Measurements from ENCODE around the gene XIRP1. TPM values are rescaled to one million over a fixed set of nuclear protein-coding genes. Genes with fewer than 3 reads are reported as not detected.

Gene XIRP1
- total RNA-seq, 1 donor from 2014 or later: not detected

GRCh38 chr3:39208463-39209055 is 16.2 kb upstream of the XIRP1 start:
- H3K27ac Mint-ChIP-seq (ENCODE audit: unreplicated experiment): no peak overlapping the region
- TF ChIP-seq, protein P1, sequence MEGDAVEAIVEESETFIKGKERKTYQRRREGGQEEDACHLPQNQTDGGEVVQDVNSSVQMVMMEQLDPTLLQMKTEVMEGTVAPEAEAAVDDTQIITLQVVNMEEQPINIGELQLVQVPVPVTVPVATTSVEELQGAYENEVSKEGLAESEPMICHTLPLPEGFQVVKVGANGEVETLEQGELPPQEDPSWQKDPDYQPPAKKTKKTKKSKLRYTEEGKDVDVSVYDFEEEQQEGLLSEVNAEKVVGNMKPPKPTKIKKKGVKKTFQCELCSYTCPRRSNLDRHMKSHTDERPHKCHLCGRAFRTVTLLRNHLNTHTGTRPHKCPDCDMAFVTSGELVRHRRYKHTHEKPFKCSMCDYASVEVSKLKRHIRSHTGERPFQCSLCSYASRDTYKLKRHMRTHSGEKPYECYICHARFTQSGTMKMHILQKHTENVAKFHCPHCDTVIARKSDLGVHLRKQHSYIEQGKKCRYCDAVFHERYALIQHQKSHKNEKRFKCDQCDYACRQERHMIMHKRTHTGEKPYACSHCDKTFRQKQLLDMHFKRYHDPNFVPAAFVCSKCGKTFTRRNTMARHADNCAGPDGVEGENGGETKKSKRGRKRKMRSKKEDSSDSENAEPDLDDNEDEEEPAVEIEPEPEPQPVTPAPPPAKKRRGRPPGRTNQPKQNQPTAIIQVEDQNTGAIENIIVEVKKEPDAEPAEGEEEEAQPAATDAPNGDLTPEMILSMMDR (conservative IDR thresholded peaks at IDR 0.05): peak; percentile 62
- peaks cover 12% of the 10 kb centered on the region for H3K4me1 Mint-ChIP-seq
- no peak overlapping the region for H3K4me3 Mint-ChIP-seq
- H3K36me3 Mint-ChIP-seq (ENCODE audit: low read depth): no peaks in the 10 kb centered on the region
- H3K9me3 Mint-ChIP-seq: no peaks in the 10 kb centered on the region
- DNase-seq (ENCODE audit: low read depth, low spot score): peak; percentile 36
- peaks cover 9% of the 10 kb centered on the region for H3K27me3 Mint-ChIP-seq (ENCODE audit: low read depth)

DNA sequence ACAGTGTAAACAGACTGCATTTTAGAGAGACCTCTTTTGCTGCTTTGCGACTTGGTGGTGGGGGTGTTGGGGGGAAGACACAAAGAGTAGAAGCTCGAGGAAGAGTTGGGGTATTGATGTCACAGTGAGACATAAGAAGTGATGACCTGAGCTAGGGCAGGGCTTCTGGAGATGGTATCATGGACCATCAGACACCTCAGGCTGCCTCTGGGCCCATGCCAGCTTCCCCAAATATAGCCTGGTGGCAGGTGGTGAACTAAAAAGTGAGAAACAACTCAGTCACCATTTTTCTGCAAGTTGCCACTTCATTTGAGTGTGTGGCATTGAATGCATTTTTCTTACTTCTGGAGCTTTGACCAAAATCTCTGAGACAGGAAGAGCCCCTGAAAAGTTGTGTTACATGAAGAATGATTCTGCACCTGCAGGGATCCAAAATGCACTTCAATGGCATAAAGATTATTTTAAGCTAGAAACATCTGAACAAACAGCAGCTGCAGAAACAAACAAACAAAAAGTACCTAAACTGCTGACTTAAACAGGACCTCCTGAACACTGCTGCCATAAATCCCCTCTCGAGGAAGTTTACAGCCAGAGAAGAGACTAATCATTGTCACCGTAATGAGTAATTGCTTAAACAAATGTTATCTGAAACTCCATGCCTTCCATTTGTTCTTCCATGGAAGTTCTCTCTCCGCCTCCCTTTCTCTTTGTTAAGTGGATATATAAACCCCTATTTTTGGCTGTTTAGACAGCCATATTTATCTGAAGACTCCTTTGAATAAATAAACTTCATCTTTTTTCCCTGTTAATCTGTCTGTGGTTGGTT is 15.2 kb upstream of the XIRP1 start:
- no peak for DNase-seq (ENCODE audit: low read depth, low spot score)
- Mint-ChIP-seq H3K36me3 (ENCODE audit: low read depth) (no peaks in the 10 kb centered on the region), H3K4me3 (no peak overlapping the region), H3K4me1 (peaks cover 12% of the 10 kb centered on the region), H3K27ac (ENCODE audit: unreplicated experiment) (peak overlapping the region; percentile 79), H3K27me3 (ENCODE audit: low read depth) (peaks cover 10% of the 10 kb centered on the region), H3K9me3 (no peaks in the 10 kb centered on the region)
- TF ChIP-seq, protein P1 (conservative IDR thresholded peaks at IDR 0.05): no peak

GRCh38 chr3:39205919-39206516 is 13.6 kb upstream of the XIRP1 start:
- TF ChIP-seq, protein P1 (conservative IDR thresholded peaks at IDR 0.05): no peak
- Mint-ChIP-seq H3K4me3 (no peak overlapping the region), H3K27me3 (ENCODE audit: low read depth) (peaks cover 17% of the 10 kb centered on the region), H3K9me3 (no peaks in the 10 kb centered on the region), H3K36me3 (ENCODE audit: low read depth) (no peaks in the 10 kb centered on the region), H3K27ac (ENCODE audit: unreplicated experiment) (no peak overlapping the region), H3K4me1 (peaks cover 12% of the 10 kb centered on the region)
- DNase-seq (ENCODE audit: low read depth, low spot score): no peak

DNA sequence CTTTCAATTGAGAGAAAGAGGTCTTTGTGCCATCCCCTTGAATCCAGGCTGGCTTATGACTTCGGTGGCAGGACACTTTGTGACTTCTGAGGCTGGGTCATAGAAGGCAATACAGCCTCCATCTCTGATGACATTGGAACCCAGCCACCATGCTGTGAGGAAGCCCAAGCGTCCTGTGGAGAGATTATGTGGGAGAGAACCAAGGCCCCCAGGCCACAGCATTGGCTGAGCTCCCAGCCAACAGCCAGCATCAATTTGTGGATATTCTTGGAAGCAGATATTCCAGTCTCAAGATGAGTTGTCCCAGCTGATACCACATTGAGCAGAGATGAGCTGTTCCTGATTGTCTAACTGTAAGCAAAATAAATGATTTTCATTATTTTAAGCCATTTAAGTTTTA is 12.7 kb upstream of the XIRP1 start:
- H3K4me1 Mint-ChIP-seq: peaks cover 12% of the 10 kb centered on the region
- H3K27me3 Mint-ChIP-seq (ENCODE audit: low read depth): peaks cover 19% of the 10 kb centered on the region
- no peaks in the 10 kb centered on the region for H3K36me3 Mint-ChIP-seq (ENCODE audit: low read depth)
- DNase-seq (ENCODE audit: low read depth, low spot score): no peak
- H3K27ac Mint-ChIP-seq (ENCODE audit: unreplicated experiment): no peak overlapping the region
- TF ChIP-seq, protein P1 (conservative IDR thresholded peaks at IDR 0.05): no peak
- no peaks in the 10 kb centered on the region for H3K9me3 Mint-ChIP-seq
- no peak overlapping the region for H3K4me3 Mint-ChIP-seq

DNA sequence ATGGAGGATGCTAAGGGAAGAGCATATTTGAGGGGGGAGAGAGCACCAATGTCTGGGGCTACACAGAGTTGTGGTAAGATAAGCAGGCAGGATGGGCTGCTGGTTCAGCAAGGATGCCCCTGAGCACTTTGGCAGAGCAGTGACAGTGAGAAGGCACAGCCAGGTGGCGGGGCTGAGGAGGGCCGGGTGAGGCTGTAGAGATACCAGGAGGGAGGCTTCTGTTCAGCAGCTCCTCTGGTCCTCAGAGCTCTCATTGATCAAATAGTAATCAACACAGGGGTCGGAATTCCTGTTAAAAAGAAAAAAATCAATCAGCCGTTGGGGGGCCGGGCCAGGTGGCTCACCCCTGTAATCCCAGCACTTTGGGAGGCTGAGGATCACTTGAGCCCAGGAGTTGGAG is 11.5 kb upstream of the XIRP1 start:
- Mint-ChIP-seq H3K27ac (ENCODE audit: unreplicated experiment) (no peak overlapping the region), H3K9me3 (no peaks in the 10 kb centered on the region), H3K4me3 (no peak overlapping the region), H3K36me3 (ENCODE audit: low read depth) (no peaks in the 10 kb centered on the region), H3K27me3 (ENCODE audit: low read depth) (peaks cover 19% of the 10 kb centered on the region), H3K4me1 (peaks cover 12% of the 10 kb centered on the region)
- TF ChIP-seq, protein P1 (conservative IDR thresholded peaks at IDR 0.05): no peak
- DNase-seq (ENCODE audit: low read depth, low spot score): no peak
